ENCODE results near the gene TICRR.

The TICRR gene

GRCh38 chr15:89550427-89550826 is 24.8 kb upstream of the TICRR start:
- no peak for DNase-seq (ENCODE audit: low read depth, low spot score)
- TF ChIP-seq, protein P1, sequence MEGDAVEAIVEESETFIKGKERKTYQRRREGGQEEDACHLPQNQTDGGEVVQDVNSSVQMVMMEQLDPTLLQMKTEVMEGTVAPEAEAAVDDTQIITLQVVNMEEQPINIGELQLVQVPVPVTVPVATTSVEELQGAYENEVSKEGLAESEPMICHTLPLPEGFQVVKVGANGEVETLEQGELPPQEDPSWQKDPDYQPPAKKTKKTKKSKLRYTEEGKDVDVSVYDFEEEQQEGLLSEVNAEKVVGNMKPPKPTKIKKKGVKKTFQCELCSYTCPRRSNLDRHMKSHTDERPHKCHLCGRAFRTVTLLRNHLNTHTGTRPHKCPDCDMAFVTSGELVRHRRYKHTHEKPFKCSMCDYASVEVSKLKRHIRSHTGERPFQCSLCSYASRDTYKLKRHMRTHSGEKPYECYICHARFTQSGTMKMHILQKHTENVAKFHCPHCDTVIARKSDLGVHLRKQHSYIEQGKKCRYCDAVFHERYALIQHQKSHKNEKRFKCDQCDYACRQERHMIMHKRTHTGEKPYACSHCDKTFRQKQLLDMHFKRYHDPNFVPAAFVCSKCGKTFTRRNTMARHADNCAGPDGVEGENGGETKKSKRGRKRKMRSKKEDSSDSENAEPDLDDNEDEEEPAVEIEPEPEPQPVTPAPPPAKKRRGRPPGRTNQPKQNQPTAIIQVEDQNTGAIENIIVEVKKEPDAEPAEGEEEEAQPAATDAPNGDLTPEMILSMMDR (IDR thresholded peaks at IDR 0.05; ENCODE audit: insufficient read depth, low read length, missing control alignments): no peak
- ChIA-PET CTCF (interaction anchor here (1.4 kb wide), 1 partner anchor 10 kb away, joined by 4 read pairs; no protein-coding TSS in a partner anchor), POLR2A (interaction anchor here (0.6 kb wide), 1 partner anchor 25 kb away, joined by 3 read pairs; the partner anchor contains the start of gene TICRR)
- H3K4me3 ChIP-seq (ENCODE audit: low read depth, low read length): no peak overlapping the region

GRCh38 chr15:89551550-89551949 is 23.7 kb upstream of the TICRR start:
- DNase-seq (ENCODE audit: low read depth, low spot score): no peak
- no peak overlapping the region for H3K4me3 ChIP-seq (ENCODE audit: low read depth, low read length)
- TF ChIP-seq, protein P1 (IDR thresholded peaks at IDR 0.05; ENCODE audit: insufficient read depth, low read length, missing control alignments): no peak
- ChIA-PET CTCF (interaction anchor here (1.4 to 1.6 kb wide), 2 partner anchors 193 to 342 kb away, joined by 4 to 7 read pairs; no protein-coding TSS in a partner anchor), POLR2A (no interaction called here)

DNA sequence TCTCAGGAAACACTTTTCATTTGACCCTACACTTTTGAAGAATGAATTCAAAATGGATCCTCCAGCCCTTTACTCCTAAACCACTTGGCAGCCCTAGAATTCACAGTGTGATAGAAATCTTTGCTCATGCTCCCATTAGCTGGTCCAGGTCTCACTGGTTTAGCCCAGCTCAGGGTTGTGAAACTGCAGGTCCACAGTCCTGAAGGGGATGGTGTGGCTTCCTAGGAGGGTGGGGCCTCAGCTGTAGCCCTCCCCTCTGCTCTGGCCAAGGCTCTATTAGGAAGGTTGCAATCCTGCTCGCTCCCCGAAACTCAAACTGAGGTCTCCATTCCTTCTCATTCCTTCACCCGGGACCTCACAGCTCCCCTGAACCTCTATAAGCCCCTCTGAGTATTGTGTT is 21.6 kb upstream of the TICRR start:
- H3K4me3 ChIP-seq (ENCODE audit: low read depth, low read length): no peak overlapping the region
- TF ChIP-seq, protein P1 (IDR thresholded peaks at IDR 0.05; ENCODE audit: insufficient read depth, low read length, missing control alignments): no peak
- ChIA-PET POLR2A (no interaction called here), CTCF (interaction anchor here (0.6 to 3.2 kb wide), 5 partner anchors 9 to 195 kb away, joined by 3 to 22 read pairs (median 9); no protein-coding TSS in a partner anchor)
- DNase-seq (ENCODE audit: low read depth, low spot score): no peak

GRCh38 chr15:89554247-89554646 is 21.0 kb upstream of the TICRR start:
- DNase-seq (ENCODE audit: low read depth, low spot score): no peak
- TF ChIP-seq, protein P1 (IDR thresholded peaks at IDR 0.05; ENCODE audit: insufficient read depth, low read length, missing control alignments): no peak
- POLR2A ChIA-PET: no interaction called here
- CTCF ChIA-PET: interaction anchor here (0.7 to 3.2 kb wide), 13 partner anchors 8 to 198 kb away, joined by 3 to 22 read pairs (median 4); no protein-coding TSS in a partner anchor
- no peak overlapping the region for H3K4me3 ChIP-seq (ENCODE audit: low read depth, low read length)

GRCh38 chr15:89555768-89556167 is 19.5 kb upstream of the TICRR start:
- TF ChIP-seq, protein P1 (IDR thresholded peaks at IDR 0.05; ENCODE audit: insufficient read depth, low read length, missing control alignments): no peak
- ChIA-PET POLR2A (no interaction called here), CTCF (interaction anchor here (1.0 to 3.2 kb wide), 8 partner anchors 8 to 199 kb away, joined by 3 to 22 read pairs (median 4); no protein-coding TSS in a partner anchor)
- no peak for DNase-seq (ENCODE audit: low read depth, low spot score)
- no peak overlapping the region for H3K4me3 ChIP-seq (ENCODE audit: low read depth, low read length)

DNA sequence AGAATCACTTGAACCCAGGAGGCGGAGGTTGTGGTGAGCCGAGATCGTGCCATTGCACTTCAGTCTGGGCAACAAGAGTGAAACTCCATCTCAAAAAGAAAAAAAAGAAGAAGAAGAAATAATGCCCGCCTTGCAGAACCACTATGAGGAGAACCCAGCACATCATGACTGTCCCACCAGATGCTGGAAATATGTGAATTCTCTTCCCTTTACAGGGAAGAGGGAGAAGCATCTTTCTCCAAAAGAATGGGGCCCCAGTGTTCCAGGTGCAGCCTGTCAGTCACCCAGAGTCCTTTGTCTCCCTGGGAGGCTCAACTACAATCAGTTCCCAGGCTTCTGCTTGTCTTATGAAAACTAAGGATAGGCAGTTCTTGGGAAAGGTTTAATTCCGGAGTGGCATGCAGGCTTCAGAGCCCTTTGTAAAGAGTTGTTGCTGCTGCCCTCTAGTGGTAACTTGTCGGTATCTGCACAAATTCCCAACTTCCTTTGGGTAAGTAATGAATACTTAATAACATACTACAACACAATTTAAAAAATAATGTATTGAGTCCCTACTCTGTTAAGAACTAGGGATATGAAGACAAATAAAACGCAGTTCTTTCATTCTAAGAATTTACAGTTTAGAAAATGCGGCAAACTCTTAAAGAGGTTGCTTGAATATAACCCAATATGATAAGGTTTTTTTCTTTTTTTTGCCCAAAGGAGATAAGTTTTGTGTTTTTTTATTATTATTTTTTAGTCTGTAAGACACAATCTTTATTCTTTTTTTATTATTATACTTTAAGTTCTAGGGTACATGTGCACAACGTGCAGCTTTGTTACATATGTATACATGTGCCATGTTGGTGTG is 18.6 kb upstream of the TICRR start:
- ChIA-PET POLR2A (no interaction called here), CTCF (interaction anchor here (0.7 to 3.2 kb wide), 5 partner anchors 11 to 198 kb away, joined by 3 to 22 read pairs (median 3); no protein-coding TSS in a partner anchor)

More for the DNA sequence above, 18.6 kb upstream of the TICRR start:
- no peak overlapping the region for H3K4me3 ChIP-seq (ENCODE audit: low read depth, low read length)
- TF ChIP-seq, protein P1 (IDR thresholded peaks at IDR 0.05; ENCODE audit: insufficient read depth, low read length, missing control alignments): peak; percentile 74
- peak; percentile 24 for DNase-seq (ENCODE audit: low read depth, low spot score)
